CD4-positive, CD25-positive, alpha-beta regulatory T cell (primary cell): ENCODE data around the gene IGFBP7. TPM values are rescaled to one million over a fixed set of nuclear protein-coding genes. Genes with fewer than 3 reads are reported as not detected.
"Not testable (repeated sequence)": the region's sequence is repeated elsewhere in the genome, so short reads cannot be mapped to it uniquely, and the experiment has no call there.

Experiments used
- ATAC-seq, 2 donors: fragments of 150-1000 bp; cut with Tn5 transposase; one replicate each; pipeline ENCODE4 v1.10.0; 2021; ENCODE audit warnings: low read depth in 2 of 2, moderate number of reproducible peaks in 2 of 2, moderate library complexity in 1 of 2
- DNase-seq, 3 donors: peaks; one replicate each; pipeline versions ENCODE4 v3.0.0 to v3.0.0-alpha.2; 2012 to 2022; ENCODE audit warnings: mixed read lengths in 1 of 3
- H3K27ac ChIP-seq: one replicate; pipeline ENCODE4 v1.7.0; 2013; ENCODE audit warnings: mild to moderate bottlenecking, low read length; ENCODE audit not compliant: insufficient read depth, poor library complexity, severe bottlenecking
- H3K27me3 ChIP-seq: one replicate; pipeline ENCODE4 v1.7.0; 2013; ENCODE audit warnings: low read length; ENCODE audit not compliant: control insufficient read depth, insufficient read depth
- H3K36me3 ChIP-seq: one replicate; pipeline ENCODE4 v1.7.0; 2013; ENCODE audit warnings: mild to moderate bottlenecking, low read length, moderate library complexity; ENCODE audit not compliant: control insufficient read depth, insufficient read depth
- H3K4me1 ChIP-seq: 2 replicates; pipeline ENCODE4 v1.7.0; 2013; ENCODE audit warnings: mild to moderate bottlenecking, low read length; ENCODE audit not compliant: insufficient read depth, control insufficient read depth, poor library complexity, severe bottlenecking
- H3K4me3 ChIP-seq: one replicate; pipeline ENCODE4 v1.7.0; 2013; ENCODE audit warnings: low read depth, mild to moderate bottlenecking, low read length, moderate library complexity
- H3K9me3 ChIP-seq, 2 experiments: 1 replicate in 1 of 2; 2 replicates in 1 of 2; pipeline ENCODE4 v1.7.0; 2013; ENCODE audit warnings: low read length in 2 of 2, mild to moderate bottlenecking in 1 of 2, moderate library complexity in 1 of 2; ENCODE audit not compliant: control insufficient read depth in 2 of 2
- H3K27ac Mint-ChIP-seq, 3 donors: one replicate each; pipeline ENCODE4 v1.8.0; 2020 to 2022; ENCODE audit warnings: mild to moderate bottlenecking in 3 of 3, mixed read lengths in 3 of 3, moderate library complexity in 2 of 3
- H3K27me3 Mint-ChIP-seq: one replicate; pipeline ENCODE4 v1.8.0; 2022; ENCODE audit warnings: mild to moderate bottlenecking, mixed read lengths
- H3K36me3 Mint-ChIP-seq: one replicate; pipeline ENCODE4 v1.8.0; 2020; ENCODE audit warnings: mixed read lengths
- H3K4me1 Mint-ChIP-seq, 4 donors: one replicate each; pipeline ENCODE4 v1.8.0; 2020 to 2022; ENCODE audit warnings: mixed read lengths in 4 of 4, mild to moderate bottlenecking in 1 of 4
- H3K4me3 Mint-ChIP-seq, 4 donors: one replicate each; pipeline ENCODE4 v1.8.0; 2020 to 2022; ENCODE audit warnings: mild to moderate bottlenecking in 4 of 4, mixed read lengths in 4 of 4, moderate library complexity in 3 of 4
- H3K9me3 Mint-ChIP-seq, 7 donors: one replicate each; pipeline ENCODE4 v1.8.0; 2020 to 2022; ENCODE audit warnings: mixed read lengths in 7 of 7, mild to moderate bottlenecking in 3 of 7, moderate library complexity in 2 of 7
- polyA plus RNA-seq, 4 donors: library from polyadenylated mRNA; unstranded; fragments of 300-500 nt; fragmentation: Illumina TruSeq; gene quantifications; one replicate each; pipeline ENCODE4 v1.2.3, GENCODE V29; 2021
- total RNA-seq: library from RNA; stranded (reverse); gene quantifications from one replicate; pipeline ENCODE4 v1.2.3, GENCODE V29; 2022

The IGFBP7 gene
- total and polyA plus RNA-seq, 5 donors from 2014 or later = 0.15 to 0.91 (median 0.67) TPM; not detected in 2

GRCh38 chr4:57053508-57053907 is 56.7 kb downstream of the IGFBP7 start:
- Mint-ChIP-seq H3K27me3 (peaks cover 24% of the 10 kb centered on the region), H3K4me1 (no peaks in the 10 kb centered on the region), H3K36me3 (no peaks in the 10 kb centered on the region), H3K9me3 (peaks cover 0 to 3% (median 0%) of the 10 kb centered on the region in 7 donors), H3K4me3 (no peak overlapping the region), H3K27ac (no peak overlapping the region)
- no peak overlapping the region for H3K27ac ChIP-seq
- no peaks in the 10 kb centered on the region for H3K36me3 ChIP-seq
- H3K27me3 ChIP-seq = peaks cover 11% of the 10 kb centered on the region
- ATAC-seq (no peak), DNase-seq (no peak)
- no peaks in the 10 kb centered on the region for H3K9me3 ChIP-seq
- H3K4me3 ChIP-seq = no peak overlapping the region
- H3K4me1 ChIP-seq = no peaks in the 10 kb centered on the region

DNA sequence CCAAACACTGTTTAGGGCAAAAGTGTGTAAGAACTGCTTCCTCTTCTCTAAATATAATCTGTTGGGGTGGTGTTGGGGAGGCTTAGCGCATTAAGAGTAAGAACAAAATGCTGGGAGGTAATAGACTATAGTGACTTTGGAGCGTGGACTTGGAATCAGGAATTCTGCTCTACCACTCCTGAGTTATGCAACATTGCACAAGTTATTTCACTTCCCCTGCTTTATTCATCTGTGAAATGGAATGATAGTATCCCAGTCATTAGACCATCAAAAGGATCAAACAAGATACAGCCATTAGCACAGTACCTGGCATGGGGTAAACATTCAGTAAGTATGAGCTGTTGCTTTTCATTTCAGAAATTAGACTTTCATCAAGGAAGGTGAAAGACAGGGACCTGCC is 58.7 kb downstream of the IGFBP7 start:
- DNase-seq = no peak
- Histone ChIP-seq H3K4me1 (no peaks in the 10 kb centered on the region), H3K27me3 (peaks cover 7% of the 10 kb centered on the region), H3K9me3 (no peaks in the 10 kb centered on the region), H3K36me3 (no peaks in the 10 kb centered on the region), H3K27ac (no peak overlapping the region), H3K4me3 (no peak overlapping the region)
- no peaks in the 10 kb centered on the region for H3K36me3 Mint-ChIP-seq
- ATAC-seq = no peak
- peaks cover 30% of the 10 kb centered on the region for H3K27me3 Mint-ChIP-seq
- H3K27ac Mint-ChIP-seq = no peak overlapping the region
- no peak overlapping the region for H3K4me3 Mint-ChIP-seq
- H3K4me1 Mint-ChIP-seq = no peaks in the 10 kb centered on the region
- H3K9me3 Mint-ChIP-seq = peaks cover 0 to 3% (median 0%) of the 10 kb centered on the region in 7 donors

DNA sequence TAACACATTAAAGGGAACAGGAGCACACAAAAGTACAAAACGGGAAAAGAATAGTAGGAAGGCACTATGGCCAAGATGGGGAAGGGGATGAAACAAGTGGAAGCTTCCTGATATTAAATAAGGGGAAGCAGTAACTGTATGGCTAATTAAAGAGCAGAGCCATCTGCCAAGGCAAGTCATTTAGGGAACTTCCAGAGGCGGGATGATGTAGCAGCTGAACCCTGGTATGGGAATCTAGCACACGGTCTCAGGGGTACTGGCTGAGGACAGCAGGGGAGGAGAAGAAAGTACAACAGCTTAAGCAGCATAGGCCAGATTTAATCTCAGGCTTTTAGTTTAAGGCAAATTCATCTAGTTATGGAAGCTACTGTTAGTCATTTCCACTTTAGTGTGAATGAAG is 59.1 kb downstream of the IGFBP7 start:
- ATAC-seq = no peak
- no peak overlapping the region for H3K27ac ChIP-seq

DNA sequence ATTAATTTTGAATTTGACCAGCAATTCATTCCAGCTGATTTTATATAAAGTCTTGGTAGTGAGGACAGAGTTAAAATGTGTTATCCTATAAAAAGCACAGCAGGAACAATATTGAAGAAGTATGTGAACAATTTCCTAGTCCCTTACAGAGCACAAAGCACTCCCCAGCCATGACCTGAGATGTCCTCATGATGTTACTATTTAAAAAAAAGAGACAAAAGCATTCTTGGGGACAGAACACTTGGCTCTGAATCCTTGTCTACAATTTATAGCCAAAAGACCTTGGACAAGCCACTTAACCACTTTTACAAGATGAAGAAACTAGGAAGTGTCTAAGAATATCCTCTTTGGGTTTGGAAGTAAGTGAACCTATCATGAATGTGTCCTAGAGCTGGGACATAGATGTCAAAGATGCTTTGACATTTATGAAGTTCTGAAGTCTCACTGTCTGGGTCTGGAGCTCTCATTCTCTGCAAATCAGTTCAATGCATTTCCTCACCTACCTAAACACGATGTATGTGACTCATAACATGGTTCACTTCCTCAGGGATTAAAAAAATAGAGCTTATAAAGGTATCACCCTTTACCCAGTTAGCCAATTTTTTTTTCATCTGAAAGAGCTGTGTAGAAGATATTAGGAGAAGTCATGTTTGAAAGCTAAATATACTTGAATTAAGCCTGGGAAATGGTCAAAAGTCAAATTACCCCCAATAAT is 61.4 kb downstream of the IGFBP7 start:
- Mint-ChIP-seq H3K27ac (no peak overlapping the region), H3K27me3 (peaks cover 38% of the 10 kb centered on the region), H3K36me3 (no peaks in the 10 kb centered on the region), H3K9me3 (peaks cover 0 to 3% (median 0%) of the 10 kb centered on the region in 7 donors), H3K4me1 (no peaks in the 10 kb centered on the region), H3K4me3 (no peak overlapping the region)
- Histone ChIP-seq H3K27ac (no peak overlapping the region), H3K27me3 (peaks cover 4% of the 10 kb centered on the region), H3K4me3 (no peak overlapping the region), H3K9me3 (no peaks in the 10 kb centered on the region), H3K4me1 (no peaks in the 10 kb centered on the region), H3K36me3 (no peaks in the 10 kb centered on the region)
- DNase-seq (no peak), ATAC-seq (no peak)

More for the DNA sequence above, 59.1 kb downstream of the IGFBP7 start:
- no peak for DNase-seq
- Mint-ChIP-seq H3K4me1 (no peaks in the 10 kb centered on the region), H3K27ac (no peak overlapping the region), H3K27me3 (peaks cover 26% of the 10 kb centered on the region), H3K36me3 (no peaks in the 10 kb centered on the region), H3K9me3 (peaks cover 0 to 3% (median 0%) of the 10 kb centered on the region in 7 donors), H3K4me3 (no peak overlapping the region)
- H3K27me3 ChIP-seq = peaks cover 4% of the 10 kb centered on the region
- H3K9me3 ChIP-seq = no peaks in the 10 kb centered on the region
- H3K4me1 ChIP-seq = no peaks in the 10 kb centered on the region
- H3K4me3 ChIP-seq = no peak overlapping the region
- no peaks in the 10 kb centered on the region for H3K36me3 ChIP-seq

DNA sequence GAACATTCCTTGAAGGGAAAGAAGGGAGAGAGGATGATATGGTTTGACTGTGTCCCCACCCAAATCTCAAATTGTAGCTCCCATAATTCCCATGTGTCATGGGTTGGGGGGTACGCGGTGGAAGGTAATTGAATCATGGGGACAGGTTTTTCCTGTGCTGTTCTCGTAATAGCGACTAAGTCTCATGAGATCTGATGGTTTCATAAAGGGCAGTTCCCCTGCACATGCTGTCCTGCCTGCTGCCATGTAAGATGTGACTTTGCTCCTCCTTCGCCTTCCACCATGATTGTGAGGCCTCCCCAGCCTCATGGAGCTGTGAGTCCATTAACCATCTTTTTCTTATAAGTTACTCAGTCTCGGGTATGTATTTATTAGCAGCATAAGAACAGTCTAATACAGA is 63.1 kb downstream of the IGFBP7 start:
- DNase-seq, ATAC-seq, H3K27me3 ChIP-seq, H3K36me3 Mint-ChIP-seq, H3K4me1 ChIP-seq, H3K36me3 ChIP-seq, H3K27ac Mint-ChIP-seq, H3K9me3 ChIP-seq, H3K4me3 ChIP-seq, H3K4me3 Mint-ChIP-seq, H3K9me3 Mint-ChIP-seq, H3K4me1 Mint-ChIP-seq, H3K27ac ChIP-seq: not testable (repeated sequence)
- peaks cover 38% of the 10 kb centered on the region for H3K27me3 Mint-ChIP-seq

DNA sequence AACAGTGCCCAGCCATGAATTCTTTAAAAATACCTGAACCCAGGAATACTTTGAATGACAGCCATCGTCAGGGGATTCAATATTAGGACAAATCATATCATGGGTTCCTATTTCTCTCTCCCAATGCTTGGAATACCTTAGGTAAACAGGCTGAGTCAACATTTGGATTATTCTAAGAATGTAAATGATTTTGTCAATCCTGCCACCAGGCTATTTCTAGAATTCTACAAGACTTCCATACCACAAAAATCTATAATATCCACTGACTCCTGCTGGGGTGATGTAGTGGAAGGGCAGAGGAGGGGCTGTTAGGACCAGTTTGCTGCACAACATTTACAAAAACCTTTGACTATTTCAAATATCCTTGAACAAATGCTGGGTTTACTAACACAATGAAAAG is 65.2 kb downstream of the IGFBP7 start:
- Mint-ChIP-seq H3K36me3 (no peaks in the 10 kb centered on the region), H3K27me3 (peaks cover 32% of the 10 kb centered on the region)

GRCh38 chr4:57044279-57044678 is 65.9 kb downstream of the IGFBP7 start:
- Mint-ChIP-seq H3K4me3 (no peak overlapping the region), H3K4me1 (no peaks in the 10 kb centered on the region), H3K27me3 (peaks cover 29% of the 10 kb centered on the region), H3K9me3 (peaks cover 0 to 3% (median 0%) of the 10 kb centered on the region in 7 donors), H3K27ac (no peak overlapping the region), H3K36me3 (no peaks in the 10 kb centered on the region)
- no peaks in the 10 kb centered on the region for H3K9me3 ChIP-seq
- H3K27me3 ChIP-seq = peaks cover 4% of the 10 kb centered on the region
- H3K4me3 ChIP-seq = no peak overlapping the region
- DNase-seq (no peak), ATAC-seq (no peak)
- no peaks in the 10 kb centered on the region for H3K36me3 ChIP-seq
- no peak overlapping the region for H3K27ac ChIP-seq
- no peaks in the 10 kb centered on the region for H3K4me1 ChIP-seq

More for the DNA sequence above, 65.2 kb downstream of the IGFBP7 start:
- no peak for DNase-seq
- H3K4me1 Mint-ChIP-seq = no peaks in the 10 kb centered on the region
- H3K27ac Mint-ChIP-seq = no peak overlapping the region
- Histone ChIP-seq H3K27me3 (peaks cover 4% of the 10 kb centered on the region), H3K27ac (no peak overlapping the region), H3K9me3 (no peaks in the 10 kb centered on the region), H3K4me1 (no peaks in the 10 kb centered on the region), H3K36me3 (no peaks in the 10 kb centered on the region), H3K4me3 (no peak overlapping the region)
- no peak for ATAC-seq
- H3K9me3 Mint-ChIP-seq = peaks cover 0 to 4% (median 0%) of the 10 kb centered on the region in 7 donors
- H3K4me3 Mint-ChIP-seq = no peak overlapping the region
